AG08396 (cell line): ENCODE data around the gene ADCY7.

Experiments used
- DNase-seq: peaks from one replicate; pipeline ENCODE4 v3.0.0; 2012; ENCODE audit warnings: low spot score, mixed read lengths

ADCY7 gene

DNA sequence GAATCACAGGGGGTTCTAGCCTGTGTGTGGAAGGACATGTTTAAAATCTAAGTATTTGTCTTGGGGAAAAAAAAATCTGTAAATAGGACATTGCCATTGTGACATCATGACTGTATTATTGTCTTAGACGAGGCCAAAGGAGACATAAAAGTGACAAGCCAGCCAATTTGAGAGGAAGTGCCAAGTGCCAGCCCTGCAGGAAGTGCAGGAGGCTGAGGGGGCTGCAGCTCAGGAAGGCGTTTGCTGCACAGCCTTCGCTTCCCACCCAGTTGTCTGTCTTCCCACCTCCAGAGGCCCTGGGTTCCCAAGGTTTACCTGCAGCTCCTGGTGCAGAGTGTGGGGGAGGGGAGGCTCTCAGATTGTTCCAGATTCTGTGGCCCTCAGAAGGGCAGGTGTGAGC, 1.3 kb downstream of the ADCY7 start:
- no peak for DNase-seq

DNA sequence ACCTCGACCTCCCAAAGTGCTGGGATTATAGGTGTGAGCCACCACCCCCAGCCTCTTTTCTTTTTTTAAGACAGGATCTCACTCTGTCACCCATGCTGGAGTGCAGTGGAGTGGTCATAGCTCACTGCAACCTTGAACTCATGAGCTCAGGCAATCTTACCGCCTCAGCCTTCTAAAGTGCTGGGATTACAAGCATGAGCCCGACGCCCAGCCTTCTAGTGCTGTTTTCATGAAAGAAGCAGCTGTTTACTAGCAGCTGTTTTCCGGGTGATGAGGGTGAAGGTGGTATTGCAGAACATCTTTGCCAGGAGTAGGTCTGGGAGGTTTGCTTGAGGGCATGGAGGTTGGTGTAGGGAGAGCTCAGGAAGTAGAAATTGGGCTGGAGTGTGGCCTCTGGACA, 2.0 kb downstream of the ADCY7 start:
- no peak for DNase-seq

DNA sequence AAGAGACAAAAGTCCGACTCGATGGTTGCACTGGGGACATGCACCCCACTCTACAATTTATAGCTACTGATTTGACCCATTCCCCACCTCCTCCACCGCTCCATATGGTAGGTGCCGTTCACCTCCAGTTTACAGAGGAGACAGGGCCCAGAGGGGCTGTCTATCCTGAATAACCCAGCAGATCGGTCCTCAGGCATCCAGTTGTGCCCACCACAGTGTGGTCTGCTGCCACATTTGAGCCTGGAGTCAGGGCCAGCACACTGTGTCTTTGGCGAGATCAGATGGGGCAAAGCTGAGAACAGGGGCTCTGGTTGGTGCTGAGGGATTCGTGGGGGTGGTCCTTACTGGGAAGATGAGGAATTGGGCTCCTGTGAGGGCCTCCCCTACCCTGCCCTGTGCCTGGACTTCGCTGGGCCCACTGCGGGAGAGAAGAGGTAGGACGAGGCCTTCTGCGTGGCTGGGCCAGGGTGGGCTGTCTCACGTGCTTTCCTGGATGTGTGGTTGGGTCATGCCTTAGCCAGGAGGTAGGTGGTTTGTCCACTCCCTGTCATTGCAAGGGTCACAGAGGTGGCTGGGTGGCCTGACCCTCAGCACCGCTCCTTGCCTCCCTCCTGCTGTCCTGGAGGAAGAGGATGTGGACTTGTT, 2.8 kb downstream of the ADCY7 start:
- DNase-seq = no peak

DNA sequence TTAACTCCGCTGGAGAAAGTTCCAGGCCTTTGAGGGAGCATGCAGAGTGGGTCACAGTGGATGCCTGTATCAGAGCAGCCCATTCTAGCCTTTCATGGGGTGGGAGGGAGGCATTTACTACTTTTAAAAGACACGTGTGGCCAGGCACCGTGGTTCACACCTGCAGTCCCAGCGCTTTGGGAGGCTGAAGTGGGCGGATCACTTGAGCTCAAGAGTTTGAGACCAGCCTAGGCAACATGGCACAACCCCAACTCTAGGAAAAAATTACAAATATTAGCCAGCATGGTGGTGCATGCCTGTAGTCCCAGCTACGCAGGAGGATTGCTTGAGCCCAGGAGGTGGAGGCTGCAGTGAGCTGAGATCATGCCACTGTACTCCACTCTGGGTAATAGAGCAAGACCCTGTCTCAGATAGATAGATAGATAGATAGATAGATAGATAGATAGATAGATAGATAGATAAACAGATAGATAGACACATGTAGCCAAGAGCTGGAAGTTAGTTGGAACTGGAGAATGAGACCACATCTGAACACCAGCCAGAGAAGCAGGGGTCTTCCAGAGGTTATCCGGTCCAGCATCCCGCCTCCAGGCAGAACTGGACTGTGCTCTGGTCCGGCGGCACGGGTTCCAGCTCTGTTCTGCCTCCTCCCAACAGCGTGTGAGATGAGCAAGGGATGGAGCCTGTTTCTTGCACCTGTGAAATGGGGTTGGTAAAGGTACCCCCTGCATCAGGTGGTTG, 3.6 kb downstream of the ADCY7 start:
- DNase-seq = no peak

DNA sequence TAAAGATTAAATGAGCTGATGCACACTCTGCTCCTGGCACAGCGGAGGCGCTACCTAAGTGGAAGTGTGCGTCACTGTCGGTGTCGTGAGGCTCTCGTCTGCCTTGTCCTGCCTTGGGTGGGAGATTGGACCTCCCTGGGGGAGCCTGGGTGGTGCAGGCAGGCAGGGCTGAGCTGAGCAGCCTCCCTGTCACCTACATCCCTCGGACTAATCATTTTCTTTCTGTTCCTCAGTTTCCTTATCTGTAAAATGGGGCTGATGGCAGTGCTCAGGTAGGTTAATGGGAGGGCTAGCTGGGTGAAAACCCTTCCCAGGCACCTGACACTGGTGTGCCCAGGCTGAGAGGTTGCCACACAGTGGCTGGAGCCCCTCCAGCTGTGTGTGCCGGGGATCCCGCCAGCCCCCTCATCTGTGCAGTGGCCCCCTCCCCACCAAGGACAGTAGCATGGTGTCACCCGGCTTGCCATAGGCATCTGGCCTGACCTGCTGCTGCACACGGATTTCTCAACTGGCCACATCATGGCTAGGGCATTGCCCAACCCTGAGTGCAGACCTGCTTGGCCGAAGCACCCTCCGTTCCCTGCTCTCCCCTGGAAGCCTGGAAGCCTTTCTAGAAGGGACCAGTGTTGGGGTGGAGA, 4.3 kb downstream of the ADCY7 start:
- DNase-seq = no peak

DNA sequence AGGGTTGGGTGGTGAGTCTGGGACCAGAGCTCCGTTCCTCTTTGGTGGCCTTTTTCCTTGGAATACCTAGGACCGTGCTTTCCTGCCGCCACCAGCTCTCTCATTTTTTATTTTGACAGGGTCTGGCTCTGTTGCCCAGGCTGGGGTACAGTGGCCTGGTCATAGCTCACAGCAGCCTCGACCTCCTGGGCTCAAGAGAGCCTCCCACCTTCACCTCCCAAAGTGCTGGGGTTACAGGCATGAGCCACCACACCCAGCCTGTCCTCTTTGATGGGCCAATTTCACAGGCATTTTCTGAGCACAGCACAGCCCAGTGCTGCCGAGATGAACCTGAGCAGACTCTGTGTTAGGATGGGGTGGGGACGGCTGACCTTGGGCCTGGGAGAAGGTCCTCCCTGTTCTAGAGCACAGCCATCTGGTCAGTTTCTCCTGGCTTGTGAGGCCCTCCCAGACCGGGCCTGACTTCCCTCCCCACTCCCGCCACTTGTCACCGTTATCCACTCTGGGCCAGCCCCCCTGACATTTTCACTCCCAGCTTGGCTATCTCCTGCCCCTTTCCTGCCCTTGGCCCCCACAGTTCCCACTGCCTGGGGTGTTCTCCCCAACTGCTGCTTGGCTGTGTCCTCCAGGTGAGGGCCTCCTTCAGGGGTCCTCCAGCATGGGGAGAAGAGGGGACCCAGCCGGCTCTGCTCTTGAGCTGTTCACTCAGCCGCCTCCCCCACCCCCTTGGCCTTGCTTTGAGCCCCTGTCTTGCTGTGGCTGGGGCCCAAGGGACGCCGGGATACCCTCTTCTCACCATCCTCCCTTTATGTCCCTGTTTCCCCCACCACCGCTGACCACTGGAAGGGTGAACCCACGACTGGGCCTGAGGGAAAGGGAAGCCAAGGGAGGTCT, 5.0 kb downstream of the ADCY7 start:
- no peak for DNase-seq

DNA sequence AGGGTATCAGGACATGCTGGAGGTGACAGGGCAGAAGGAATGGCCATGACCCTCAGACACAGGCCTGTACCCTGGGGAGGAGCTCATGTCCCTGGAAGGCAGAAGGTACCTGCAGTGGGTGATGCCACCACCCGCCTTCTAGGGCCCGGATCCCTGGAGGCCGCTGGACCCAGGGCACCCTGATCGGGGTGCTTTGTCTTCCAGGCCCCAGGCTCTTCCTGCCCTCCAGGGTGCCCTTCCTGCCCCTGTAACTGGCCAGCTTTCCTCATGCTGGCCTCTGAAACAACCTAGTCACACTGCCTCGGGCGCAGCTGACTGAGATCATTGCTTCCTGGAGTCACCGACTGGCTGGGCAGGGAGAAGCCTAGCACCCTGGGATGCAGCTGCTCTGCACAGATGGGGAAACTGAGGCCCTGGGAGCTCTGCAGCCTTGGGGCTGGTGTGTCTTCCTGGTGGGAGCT, 5.8 kb downstream of the ADCY7 start:
- DNase-seq = no peak

DNA sequence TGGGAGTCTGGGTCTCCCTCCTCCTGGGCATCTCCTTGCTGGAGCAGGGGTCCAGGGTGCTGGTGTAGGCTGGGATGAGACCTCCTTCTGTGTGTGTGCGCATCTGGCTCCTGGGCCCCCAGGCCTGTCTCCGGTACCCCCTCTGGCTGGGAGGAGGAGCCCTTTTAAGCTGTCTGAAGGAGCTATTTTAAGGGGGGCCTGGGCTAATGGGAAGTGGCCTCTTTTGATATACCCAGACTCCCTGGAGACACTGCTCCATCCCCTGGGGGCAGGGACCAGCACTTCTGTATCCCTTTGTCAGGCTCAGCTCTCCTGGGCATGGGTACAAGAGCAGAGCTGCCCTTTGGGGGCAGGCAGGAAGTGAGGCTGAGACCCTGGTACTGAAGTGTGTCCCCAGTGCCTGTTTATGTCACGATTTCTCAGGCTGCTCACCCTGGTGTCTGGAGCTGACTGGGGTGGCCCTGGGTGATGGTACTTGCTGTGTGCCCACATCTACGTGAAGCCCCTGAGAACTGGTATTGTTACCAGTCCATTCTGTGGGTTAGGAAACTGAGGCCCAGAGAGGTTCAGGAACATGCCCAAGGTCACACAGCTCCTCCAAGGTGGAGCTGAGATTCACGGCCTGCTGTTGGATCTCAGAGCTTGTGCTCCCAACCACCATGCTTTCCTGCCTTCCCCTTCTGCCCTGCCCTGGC, 6.5 kb downstream of the ADCY7 start:
- no peak for DNase-seq

DNA sequence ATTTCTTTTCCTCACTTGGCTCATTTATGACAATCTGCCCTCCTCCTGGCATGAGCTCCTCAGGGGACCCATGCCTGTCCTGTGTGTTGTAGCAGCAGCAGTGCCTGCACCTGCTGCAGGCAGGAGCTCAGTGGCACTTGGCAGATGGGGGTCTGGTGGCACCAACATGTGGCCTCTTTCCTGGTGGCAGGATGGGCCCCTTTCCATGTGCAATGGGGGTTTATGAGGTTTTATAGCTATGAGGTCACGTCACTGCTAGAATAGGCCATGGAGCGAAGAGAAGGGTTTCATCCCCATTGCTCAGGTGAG, 7.0 kb downstream of the ADCY7 start:
- no peak for DNase-seq

DNA sequence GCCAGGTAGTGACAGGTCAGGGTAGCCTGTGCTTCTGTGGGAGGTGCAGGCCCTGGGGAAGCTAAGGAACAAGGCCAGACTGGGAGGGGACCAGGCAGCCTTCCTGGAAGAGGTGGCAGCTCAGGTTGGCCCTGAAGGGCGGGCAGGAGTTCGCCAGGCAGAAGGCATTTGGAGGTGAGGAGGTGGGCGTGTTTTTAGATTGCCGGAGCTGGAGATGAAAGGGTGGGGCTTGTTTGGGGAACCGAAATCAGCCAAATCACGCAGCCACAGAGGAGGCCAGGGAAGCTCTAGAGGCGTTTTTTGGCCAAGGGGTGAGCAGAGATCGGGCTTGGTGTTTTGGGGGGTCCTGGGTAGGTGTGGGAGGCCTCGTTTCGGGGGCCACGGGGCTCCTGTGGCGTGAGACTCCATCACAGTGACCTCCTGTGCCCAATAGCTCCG, 7.6 kb downstream of the ADCY7 start:
- DNase-seq = no peak

DNA sequence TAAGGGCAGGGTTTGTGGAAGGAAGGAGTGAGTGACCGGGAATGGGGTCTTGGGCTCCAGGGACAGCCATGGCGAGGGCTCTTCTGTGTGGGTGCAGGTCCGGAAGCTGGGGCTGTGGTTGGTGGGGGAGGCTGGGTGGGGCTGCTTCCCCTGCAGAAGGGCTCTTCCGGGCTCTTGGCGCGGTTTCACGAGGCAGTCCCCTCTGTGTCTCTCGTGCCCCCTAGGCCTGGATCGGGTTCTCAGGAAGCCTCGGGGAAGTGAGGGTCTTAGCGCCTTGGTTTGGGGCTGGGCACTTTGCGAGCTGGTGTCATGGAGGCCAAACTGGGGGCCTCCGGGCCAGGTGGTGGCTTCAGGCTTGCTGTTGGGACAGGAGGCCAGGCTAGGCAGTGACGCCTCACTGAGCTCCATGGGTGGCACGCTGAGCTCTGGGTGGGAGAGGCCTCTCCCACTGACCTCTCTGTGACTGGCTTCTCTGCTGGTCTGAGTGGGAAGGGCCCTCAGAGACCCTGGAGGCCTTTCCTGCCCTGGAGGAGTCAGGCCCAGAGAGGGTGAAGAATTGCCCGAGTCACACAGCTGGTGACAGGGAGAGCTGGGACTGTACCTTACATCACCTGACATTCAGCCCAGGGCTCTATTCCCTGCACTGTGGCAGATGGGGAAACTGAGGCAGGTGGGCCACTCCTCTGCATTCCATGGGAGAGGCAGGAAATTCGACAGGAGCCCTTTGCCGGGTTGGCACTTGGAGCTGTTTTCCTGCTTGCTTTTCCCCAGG, 8.2 kb downstream of the ADCY7 start:
- no peak for DNase-seq

DNA sequence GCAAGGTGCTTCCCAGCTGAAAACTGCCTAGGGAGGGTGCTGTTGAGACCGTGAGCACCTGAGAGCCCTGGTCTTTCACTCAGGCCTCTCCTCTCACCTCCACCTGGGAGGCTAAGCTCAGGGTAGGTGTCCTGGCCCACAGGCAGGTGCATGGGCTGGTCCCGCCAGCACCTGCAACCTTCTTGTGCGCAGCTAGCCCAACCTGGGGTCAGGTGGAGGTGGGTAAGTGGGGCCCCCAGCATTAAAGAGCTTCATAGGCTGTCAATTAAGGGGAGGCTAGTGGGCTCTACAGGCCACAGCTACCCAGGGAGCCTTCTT, 8.7 kb downstream of the ADCY7 start:
- no peak for DNase-seq

DNA sequence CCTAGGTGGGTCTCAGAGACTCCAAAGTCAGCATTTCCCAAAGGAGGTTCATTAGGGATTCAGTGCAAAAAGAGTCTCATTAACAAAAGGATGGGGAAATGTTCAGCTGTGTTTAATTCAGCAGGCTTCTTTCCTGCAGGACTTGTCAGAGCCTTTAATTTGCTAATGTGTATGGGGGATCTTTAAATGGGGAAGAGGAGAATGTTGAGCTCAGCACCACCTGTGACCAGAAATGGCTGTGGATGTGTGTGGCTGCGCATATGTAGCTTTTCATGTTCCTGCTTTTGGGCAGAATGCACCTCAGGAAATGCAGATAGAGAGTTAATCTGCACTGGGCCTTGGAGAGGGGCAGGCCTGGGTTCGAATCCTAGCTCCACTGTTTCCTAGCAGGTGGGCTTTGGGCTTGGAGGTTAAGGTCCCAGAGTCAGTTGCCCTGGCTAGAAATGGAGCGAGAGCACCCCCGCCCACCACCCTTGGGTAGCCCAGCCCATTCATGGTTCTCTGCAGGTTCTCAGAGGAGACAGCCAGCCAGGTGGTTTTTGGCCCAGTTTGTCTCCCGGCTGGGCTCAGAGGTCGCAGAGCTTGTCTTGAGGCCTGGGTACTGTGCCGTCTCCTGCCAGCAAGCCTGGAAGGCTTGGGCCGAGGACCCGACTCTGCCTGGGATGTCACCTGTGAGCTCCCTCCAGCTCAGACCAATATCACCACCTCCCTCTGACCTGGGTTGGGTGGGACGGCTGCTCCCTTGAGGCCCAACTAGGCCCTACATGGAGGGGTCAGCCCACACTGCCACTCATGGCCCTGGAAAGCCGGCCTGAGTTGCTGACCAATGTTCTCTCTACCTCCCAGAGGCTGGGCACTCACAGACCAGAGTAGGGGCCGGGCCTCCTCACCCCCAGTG, 9.3 kb downstream of the ADCY7 start:
- DNase-seq = no peak

DNA sequence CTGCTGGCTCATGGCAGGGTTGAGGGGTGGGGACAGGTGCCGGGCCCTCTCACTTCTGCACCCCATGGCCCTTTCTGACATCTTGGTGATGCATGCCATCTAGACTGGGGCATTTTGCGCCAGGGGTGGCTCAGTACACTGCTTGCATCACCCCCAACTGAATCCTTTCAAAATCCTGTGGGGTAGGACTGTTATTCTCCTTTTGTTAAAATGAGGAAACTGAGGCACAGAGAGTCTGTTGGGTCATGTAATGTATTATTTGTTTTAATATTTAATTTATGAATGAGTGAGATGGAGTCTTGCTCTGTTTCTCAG, 9.9 kb downstream of the ADCY7 start:
- no peak for DNase-seq

DNA sequence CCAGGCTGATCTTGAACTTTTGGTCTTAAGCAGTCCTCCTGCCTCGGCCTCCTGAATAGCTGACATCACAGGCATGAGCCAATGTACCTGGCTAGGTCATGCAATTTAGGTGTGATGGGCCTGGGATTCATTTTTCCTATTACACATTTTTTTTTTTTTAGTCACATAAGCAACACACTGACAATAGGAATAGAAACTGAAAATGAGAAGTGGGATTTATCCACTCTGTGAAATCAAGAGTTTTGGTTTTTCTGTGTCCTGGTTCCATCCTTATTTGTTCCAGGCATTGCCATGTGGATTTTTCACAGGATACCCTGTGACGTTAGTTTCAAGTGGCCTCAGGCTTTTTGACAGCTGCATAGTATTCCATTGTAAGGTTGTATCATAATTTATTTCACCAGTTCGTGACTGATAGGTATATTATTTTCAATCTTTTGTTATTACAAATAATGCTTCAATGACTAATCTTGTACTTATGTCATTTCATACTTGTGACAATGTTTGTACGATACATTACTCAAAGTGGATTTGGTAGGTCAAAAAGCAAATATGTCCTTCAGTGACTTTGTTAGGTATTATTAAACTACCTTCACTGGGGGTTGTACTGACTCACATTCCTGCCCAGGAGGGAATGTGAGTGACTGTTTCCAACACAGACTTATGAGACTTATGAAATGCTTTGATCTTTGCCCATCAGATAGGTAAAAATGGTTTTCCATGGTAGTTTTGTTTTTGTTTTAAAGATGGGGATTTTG, 10.6 kb downstream of the ADCY7 start:
- DNase-seq = no peak

DNA sequence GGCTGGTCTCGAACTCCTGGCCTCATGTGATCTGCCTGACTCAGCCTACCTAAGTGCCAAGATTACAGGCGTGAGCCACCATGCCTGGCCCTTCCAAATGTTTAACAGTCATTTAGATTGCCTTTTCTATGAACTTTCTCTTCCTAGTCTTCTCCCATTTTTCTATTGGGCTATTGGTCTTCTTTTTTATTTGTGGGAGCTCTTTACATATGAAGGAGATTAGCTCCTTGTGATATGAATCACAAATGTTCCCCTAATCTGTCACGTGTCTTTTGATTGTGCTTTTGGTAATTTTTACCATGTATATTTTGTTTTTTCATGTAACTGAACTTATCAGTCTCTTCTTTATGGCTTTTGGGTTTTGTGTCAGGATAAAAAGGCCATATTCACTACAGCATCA, 11.9 kb downstream of the ADCY7 start:
- DNase-seq = no peak

DNA sequence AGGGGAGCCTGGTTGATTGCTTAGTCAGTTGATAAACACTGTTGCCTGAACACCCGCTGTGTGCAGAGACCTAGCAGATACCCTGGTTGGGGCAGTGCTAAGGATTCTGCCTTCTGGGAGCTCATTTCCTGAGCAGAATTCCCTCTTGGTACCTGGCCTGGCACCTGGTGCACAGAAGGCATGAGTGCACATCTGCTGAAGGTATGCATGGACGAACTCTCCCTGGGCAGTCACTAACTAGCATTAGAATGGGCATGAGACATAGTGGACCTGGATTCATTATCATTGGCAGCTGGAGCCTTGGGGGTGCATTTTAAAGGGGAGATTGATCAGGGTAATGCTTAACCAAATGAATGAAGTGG, 13.1 kb downstream of the ADCY7 start:
- no peak for DNase-seq

DNA sequence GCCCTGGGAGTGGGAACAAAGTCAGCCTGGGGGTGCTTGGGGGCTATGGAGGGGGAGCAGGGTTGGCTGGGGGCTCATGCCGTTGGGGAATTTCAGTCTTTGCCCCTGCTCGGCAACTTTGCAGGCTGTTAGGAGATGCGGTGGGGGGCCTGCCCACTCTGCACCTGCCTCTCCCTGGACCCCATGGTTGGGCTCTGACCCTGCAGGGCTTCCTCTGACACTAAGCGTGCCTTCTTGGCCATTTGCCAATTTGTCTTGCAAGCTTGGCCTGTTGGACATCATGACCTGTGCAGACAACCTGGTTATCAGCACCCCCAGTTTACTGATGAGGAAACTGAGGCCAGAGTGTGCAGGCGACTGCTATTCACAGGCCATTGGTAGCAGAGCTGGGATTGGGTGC, 14.6 kb downstream of the ADCY7 start:
- no peak for DNase-seq

DNA sequence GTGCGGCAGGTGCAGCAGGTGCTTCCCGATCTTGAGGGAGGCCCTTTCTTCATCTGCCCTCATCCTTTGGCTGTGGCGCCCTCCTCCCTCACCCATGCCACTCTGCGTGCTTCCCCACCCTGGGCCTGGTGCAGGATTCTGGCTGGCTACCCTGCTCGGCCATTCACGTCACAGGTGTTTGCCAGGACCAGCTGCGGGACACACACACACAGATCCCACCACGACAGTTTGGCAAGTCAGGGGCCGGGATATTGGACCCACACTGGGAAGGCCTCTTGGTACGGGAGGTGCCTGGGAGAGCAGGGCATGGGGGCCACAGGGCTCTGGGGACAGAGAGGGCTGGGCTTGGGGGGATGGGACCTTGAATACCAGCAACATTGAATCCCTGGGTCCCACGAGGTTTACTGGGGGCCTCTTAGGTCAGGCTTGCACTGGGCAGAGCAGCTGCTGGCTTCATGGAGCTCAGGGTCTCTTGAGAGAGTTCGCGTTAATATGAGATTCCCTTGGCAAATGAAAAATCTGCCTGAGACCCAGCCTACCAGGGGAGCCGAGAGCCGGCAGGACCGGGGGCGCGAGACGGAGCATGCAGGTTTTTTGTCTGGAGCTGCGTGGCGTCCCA, 15.1 kb downstream of the ADCY7 start:
- DNase-seq = no peak
